Measurements from ENCODE around the gene NRCAM.

NRCAM gene

GRCh38 chr7:108335269-108335918 lies 120.8 kb downstream of the NRCAM start:
- DNase-seq = no peak

DNA sequence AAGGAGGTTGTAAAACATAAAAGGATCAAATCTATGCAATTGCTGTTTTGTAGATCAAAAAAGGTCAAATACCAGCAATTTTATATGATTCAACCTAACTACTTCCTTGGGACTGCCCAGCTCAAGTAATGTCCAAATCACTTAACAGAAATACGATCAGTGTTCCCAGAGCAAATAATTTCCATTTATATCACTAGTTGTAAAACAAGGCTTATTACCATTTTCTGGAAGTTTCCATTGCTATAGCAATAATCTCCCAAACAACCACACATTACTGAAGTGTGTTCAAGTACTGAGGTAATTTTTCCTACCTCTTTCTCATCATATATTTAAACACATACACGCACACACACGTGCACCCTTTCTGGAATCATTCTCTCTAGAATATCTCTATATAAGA lies 123.3 kb downstream of the NRCAM start:
- DNase-seq = no peak

GRCh38 chr7:108331971-108332370 lies 124.3 kb downstream of the NRCAM start:
- no peak for DNase-seq

DNA sequence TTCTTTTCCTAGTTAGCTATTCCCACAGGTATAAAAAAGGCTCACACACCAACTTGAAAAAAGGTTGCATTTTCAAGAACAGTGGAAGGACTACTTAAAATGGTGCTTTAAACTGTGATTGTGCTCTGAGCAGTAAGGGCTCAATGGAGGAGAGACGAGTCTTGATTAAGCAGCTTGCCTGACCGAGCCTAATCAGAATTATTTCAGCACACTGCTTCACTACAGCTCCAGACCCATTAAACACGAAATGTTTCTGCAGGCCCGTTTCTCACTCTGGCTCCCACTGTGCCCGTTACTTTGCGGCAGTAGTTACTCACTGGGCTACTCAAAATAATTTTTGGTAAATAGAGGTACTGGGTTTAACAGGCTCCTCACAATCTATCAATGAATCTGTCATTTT lies 126.0 kb downstream of the NRCAM start:
- no peak for DNase-seq

DNA sequence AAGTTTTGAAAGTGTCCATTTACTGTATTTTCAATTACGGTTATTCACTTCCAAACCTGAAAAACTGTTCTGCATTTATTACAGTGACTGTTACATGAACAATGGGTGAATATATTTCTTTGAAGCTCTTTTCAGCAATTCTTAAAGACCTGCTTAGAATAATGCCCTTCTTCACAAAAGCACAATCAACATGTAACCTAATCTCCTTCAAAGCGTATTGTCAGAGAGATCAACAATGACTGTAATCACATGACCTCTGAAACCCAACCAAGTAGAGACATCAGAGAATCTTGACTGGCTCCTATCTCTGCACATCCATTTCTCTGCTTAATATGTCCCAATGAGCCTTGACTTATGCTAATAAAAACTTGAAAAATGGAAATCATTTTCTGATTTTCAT lies 126.7 kb downstream of the NRCAM start:
- DNase-seq = no peak

GRCh38 chr7:108328174-108328651 lies 128.0 kb downstream of the NRCAM start:
- no peak for DNase-seq

DNA sequence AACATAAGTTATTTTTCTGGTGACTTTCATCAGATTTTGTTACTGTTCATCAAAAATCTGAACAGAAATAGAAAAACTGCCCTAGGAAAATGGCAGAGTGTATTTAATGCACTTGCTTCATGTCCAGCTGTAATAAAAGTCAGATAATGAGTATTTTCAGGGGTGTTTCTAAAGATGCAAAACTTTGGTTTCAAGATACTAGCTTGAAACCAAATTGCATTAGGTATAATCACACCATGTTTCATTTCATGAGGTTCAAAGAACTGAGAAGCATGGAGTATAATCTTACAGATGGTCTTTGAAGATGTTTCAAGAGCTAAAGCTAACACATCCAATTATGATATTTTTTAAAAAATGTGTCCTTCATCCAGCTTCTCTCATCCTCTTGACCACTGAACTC lies 128.9 kb downstream of the NRCAM start:
- no peak for DNase-seq

DNA sequence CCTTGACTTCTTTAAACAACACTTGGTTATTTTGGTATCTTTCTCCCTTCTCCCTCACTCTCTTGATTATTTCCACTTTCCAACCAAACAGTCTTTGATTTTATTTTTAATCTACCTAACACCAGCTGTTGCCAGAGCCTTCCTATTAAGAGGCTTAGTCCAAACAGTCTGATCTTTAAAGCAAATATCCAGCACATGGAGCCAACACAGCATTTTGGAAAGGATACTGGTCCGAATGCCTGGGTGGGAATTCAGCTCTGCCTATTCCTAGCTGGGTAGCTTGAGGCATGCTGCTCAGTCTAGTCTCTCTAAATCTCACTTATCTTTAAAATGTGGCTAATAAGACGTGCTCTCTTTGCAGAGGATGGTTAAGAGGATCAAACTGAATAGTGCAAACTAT lies 129.3 kb downstream of the NRCAM start:
- DNase-seq = no peak

DNA sequence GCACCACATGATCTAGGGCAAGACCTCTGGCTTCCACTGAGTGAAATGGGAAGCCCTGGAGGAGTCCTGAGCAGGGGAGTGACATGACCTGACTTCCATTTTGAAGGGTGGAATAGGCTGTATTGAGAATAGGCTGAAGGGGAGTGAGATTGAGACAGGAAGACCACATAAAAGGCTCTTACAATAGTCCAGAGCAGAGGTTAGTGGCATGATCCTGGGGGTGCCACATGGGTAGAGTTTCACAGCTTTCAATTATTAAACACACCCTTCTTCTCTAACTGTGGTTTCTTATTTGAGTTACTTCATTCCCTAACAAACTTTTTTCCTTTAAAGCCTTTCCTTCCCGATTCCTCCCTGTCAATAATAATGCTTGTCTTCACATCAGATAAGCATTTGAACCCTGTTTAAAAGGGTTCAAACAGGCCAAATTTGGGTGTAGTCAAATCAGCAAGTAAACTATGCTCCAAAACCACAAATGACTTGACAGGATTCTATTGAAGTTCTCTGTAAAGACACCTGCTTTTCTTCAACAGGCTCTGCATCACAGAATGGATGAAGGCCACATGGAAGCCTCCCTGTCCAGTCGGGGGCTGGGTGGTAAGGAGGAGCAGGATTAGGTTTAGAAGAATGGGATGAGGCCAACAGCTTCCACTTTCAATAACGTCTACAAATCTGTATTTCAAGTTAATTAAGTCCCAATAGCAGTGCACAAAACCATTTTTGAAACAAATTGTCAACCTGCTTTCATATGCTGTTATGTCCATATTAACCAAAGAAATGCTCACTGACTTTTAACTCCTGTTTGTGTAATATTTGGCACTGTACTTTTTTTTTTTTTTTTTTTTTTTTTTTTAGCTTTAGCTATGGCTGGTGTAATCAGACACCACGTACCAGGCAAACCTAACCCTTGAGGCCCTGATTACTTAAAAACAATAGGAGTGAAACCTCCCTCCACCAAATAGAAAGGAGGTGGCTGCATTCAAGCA lies 131.9 kb downstream of the NRCAM start:
- no peak for DNase-seq

DNA sequence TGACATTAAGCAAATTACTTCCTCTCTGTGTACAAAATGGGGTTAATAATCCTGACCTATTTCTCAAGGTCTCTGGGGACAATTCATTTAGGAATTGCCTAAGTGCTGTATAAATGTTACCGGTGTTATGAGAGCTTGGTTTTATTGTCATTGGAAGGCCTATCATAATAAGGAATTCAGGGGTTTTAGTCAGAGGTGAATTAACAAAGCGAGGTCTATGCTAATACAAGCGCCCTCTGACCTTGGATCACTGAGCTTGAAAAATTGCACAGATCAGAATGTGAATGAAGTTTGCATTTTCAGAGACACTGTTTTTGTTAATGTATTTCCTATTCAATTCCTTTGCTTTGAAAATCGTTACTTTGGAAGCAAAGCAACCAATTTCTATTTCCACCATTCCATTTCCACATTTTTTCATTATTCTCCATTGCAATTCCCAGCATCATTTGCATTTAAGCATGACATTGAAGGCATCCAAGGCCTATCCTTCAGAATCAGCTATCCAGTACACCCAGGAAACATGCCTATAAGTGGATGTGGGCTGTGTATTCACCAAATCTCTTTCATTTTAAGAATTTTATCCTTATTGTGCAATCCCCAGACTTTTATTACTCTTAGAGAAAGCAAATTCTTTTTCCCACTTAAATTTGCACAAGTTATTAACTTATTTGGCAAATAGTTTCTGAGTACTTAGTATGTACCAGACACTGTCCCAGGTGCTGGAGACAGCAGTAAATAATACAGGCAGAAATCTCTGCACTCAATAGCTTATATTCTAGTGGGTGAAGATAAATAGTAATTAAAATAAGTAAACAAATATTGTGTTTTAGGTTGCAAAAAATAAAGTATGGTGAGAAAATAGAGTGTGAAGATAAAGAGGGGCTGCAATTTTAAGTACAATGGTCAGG lies 133.1 kb downstream of the NRCAM start:
- DNase-seq = no peak

GRCh38 chr7:108322046-108322445 lies 134.2 kb downstream of the NRCAM start:
- no peak for DNase-seq

- no peak for DNase-seq
Observed at GRCh38 chr7:108321359-108321758, 134.9 kb downstream of the NRCAM start.

- no peak for DNase-seq
Observed at GRCh38 chr7:108316708-108317107, 139.5 kb downstream of the NRCAM start.

DNA sequence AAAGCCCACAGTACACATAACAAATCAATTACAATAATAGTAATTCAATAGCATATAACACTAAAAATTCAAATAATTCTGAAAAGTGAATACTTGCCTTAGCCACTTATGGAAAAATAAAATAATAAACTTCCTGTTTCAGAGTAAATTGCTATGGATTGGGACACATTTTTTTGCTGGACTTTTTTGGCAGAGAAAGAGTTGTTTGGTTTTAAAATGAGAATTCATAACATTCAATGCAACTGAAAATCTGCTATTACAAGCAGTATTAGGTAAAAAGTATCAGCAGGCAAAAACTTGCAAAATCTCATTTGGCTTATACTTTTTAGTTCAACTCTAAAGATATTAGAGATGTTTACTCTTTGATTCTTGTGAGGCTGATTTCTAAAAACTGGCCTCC lies 141.7 kb downstream of the NRCAM start:
- DNase-seq = no peak

DNA sequence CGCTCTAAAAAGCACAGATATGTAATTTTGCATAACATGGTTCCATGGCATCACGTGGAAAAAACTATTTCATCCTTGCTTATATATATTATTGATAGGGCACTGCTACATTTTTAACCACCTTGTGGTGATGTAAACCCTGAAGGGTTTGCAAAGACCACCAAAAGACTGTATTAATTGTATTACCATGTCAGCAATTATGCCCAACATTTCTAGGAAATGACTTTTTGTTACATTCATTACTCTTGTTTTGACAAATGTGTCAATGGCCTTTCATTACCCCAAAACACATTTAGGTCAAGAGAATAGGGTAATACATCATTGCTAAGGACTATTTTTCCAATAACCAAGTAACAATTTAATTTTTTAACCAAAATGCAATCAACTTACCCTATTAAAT lies 142.2 kb downstream of the NRCAM start:
- no peak for DNase-seq

DNA sequence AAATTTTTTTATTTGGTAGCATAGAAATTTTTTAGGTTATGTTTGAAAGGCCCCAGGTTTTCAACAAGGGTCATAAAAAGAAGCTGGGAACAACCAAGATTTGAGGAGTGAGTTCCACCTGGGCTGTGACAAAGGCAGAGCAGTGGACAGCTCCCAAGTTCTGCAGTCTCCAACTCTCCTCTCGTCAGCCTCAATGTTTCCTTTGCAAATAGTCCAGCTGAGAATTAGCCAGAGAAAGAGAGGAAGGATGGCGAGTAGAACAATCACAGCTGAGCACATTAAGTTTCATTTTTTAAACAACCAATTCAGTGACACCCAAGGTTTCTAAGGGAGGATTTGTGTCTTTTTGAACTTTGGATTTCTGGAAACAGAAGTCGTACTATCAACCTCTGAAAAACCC lies 143.2 kb downstream of the NRCAM start:
- DNase-seq = no peak

DNA sequence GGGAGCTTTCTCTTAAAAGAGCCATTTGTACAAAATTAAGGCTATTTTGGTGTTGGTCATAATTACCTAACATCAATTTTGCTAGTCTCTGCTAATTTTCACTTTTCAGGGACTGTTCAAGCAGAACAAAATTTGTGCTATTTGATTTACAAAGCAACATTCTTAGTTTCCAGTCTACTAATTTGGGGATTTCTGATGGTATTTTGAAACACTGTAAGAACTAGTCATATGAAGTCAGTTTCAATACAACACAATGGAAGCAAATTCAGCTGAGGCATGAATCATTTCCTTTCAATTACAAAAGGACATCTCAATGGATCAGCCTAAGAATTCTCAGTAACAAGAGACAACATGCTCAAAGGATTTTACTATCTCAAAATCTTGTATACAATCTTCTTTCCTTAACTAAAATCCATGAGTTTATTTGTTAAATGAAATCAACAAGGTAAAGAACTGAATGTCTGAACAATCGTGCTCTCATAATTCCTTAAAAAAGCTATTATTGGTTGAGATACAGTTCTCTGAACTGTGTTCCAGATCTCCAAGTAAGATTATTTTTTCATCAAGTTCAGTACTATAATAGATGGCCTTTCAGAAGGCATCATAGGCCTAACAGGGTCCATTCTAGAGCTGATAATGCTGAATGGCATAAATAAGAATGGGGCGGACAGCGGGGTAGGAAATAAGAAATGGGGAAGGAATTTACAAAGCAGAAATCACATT lies 144.6 kb downstream of the NRCAM start:
- no peak for DNase-seq

GRCh38 chr7:108310351-108310750 lies 145.9 kb downstream of the NRCAM start:
- no peak for DNase-seq

GRCh38 chr7:108308903-108309302 lies 147.3 kb downstream of the NRCAM start:
- DNase-seq = no peak

- no peak for DNase-seq
Observed at GRCh38 chr7:108308276-108308675, 148.0 kb downstream of the NRCAM start.

- no peak for DNase-seq
Observed at GRCh38 chr7:108307595-108307994, 148.6 kb downstream of the NRCAM start.

GRCh38 chr7:108307194-108307593 lies 149.0 kb downstream of the NRCAM start:
- DNase-seq = no peak
